ENCODE measurements around the gene CCDC32. TPM values are rescaled to one million over a fixed set of nuclear protein-coding genes. Genes with fewer than 3 reads are reported as not detected.

The CCDC32 gene
- total and polyA plus RNA-seq, 2 of the 13 experiments (the other 11 are each of a cell fraction or from before 2014, with no cell fraction given) = 10.8 to 23.2 TPM

DNA sequence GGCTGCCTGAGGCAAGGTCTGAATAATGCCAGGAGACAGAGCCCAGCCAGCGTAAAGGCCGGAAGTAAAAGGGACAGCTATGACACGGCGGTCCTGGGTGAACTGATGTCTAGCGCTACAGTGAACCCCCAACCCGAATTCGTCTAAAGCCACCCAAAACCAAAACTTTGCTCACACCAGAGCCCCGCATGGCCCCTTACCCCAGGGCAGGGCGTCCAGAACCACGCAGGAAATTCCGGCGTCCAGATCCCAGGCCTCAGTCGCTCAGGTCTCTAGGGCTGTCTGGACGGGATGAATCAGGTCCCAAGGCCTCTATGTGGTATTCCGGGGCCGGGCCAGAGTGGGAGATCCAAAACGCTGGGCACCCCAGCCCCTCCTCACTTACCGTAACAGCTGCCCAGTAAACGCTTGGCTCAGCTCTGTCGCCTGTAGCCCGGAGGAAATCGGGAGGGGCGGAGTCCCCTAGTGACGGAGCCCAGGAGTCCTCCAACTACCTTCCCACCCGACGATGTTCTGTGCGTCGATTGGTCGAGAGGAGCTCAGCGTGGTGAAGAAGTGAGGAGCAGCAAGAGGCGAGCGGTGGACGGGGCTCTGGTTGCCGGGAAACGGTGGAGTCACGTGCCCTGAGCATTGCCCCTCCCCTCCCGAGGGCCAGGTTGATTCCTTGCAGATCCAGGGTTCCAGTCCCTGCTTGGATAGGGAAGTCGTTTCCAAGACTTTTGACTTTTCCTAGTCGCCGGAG is at the start of gene CCDC32 (continued):
- TF ChIP-seq, protein P1, sequence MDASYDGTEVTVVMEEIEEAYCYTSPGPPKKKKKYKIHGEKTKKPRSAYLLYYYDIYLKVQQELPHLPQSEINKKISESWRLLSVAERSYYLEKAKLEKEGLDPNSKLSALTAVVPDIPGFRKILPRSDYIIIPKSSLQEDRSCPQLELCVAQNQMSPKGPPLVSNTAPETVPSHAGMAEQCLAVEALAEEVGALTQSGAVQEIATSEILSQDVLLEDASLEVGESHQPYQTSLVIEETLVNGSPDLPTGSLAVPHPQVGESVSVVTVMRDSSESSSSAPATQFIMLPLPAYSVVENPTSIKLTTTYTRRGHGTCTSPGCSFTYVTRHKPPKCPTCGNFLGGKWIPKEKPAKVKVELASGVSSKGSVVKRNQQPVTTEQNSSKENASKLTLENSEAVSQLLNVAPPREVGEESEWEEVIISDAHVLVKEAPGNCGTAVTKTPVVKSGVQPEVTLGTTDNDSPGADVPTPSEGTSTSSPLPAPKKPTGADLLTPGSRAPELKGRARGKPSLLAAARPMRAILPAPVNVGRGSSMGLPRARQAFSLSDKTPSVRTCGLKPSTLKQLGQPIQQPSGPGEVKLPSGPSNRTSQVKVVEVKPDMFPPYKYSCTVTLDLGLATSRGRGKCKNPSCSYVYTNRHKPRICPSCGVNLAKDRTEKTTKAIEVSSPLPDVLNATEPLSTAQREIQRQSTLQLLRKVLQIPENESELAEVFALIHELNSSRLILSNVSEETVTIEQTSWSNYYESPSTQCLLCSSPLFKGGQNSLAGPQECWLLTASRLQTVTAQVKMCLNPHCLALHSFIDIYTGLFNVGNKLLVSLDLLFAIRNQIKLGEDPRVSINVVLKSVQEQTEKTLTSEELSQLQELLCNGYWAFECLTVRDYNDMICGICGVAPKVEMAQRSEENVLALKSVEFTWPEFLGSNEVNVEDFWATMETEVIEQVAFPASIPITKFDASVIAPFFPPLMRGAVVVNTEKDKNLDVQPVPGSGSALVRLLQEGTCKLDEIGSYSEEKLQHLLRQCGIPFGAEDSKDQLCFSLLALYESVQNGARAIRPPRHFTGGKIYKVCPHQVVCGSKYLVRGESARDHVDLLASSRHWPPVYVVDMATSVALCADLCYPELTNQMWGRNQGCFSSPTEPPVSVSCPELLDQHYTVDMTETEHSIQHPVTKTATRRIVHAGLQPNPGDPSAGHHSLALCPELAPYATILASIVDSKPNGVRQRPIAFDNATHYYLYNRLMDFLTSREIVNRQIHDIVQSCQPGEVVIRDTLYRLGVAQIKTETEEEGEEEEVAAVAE (CRISPR knock-in tag; IDR thresholded peaks at IDR 0.05; ENCODE audit: borderline replicate concordance) = peak; percentile 94
- no peak for TF ChIP-seq ZNF652 (CRISPR knock-in tag; IDR thresholded peaks at IDR 0.05; ENCODE audit: borderline replicate concordance, low read depth)
- peak; percentile 97 for TF ChIP-seq BHLHE40 (IDR thresholded peaks at IDR 0.05; ENCODE audit: low read length)
- TF ChIP-seq SSRP1 (CRISPR knock-in tag; IDR thresholded peaks at IDR 0.05) = no peak
- peak; percentile 46; the same call in 1 of the 2 replicates for TF ChIP-seq ZNF788 (CRISPR knock-in tag; IDR thresholded peaks at IDR 0.05; ENCODE audit: borderline replicate concordance)
- peak; percentile 87; the same call in 1 of the 2 replicates for TF ChIP-seq KDM5B (CRISPR knock-in tag; IDR thresholded peaks at IDR 0.05; ENCODE audit: borderline replicate concordance)
- TF ChIP-seq SRSF9 (IDR thresholded peaks at IDR 0.05; ENCODE audit: borderline replicate concordance, insufficient read depth, low read depth, low read length, poor library complexity, severe bottlenecking) = no peak
- TF ChIP-seq ZNF501 (CRISPR knock-in tag; IDR thresholded peaks at IDR 0.05) = peak; percentile 95
- TF ChIP-seq, protein P2, sequence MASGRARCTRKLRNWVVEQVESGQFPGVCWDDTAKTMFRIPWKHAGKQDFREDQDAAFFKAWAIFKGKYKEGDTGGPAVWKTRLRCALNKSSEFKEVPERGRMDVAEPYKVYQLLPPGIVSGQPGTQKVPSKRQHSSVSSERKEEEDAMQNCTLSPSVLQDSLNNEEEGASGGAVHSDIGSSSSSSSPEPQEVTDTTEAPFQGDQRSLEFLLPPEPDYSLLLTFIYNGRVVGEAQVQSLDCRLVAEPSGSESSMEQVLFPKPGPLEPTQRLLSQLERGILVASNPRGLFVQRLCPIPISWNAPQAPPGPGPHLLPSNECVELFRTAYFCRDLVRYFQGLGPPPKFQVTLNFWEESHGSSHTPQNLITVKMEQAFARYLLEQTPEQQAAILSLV (CRISPR knock-in tag; IDR thresholded peaks at IDR 0.05; ENCODE audit: borderline replicate concordance) = no peak
- no peak for TF ChIP-seq ZNF547 (CRISPR knock-in tag; IDR thresholded peaks at IDR 0.05)
- no peak for TF ChIP-seq NFIC (IDR thresholded peaks at IDR 0.05; ENCODE audit: low read length)
- no peak for TF ChIP-seq GABPA (IDR thresholded peaks at IDR 0.05; ENCODE audit: low read depth, low read length)
- TF ChIP-seq GABPA (CRISPR knock-in tag; IDR thresholded peaks at IDR 0.05; ENCODE audit: low read depth) = peak; percentile 11; the same call in 1 of the 2 replicates
- TF ChIP-seq ZNF782 (CRISPR knock-in tag; IDR thresholded peaks at IDR 0.05; ENCODE audit: borderline replicate concordance) = 0 out of 2 replicates have a peak, but pooled peaks have one; percentile 46
- no peak; the same call in 1 of the 2 replicates for TF ChIP-seq ZKSCAN5 (CRISPR knock-in tag; IDR thresholded peaks at IDR 0.05)
- TF ChIP-seq CBFB (CRISPR knock-in tag; IDR thresholded peaks at IDR 0.05) = no peak
- TF ChIP-seq, protein P3, sequence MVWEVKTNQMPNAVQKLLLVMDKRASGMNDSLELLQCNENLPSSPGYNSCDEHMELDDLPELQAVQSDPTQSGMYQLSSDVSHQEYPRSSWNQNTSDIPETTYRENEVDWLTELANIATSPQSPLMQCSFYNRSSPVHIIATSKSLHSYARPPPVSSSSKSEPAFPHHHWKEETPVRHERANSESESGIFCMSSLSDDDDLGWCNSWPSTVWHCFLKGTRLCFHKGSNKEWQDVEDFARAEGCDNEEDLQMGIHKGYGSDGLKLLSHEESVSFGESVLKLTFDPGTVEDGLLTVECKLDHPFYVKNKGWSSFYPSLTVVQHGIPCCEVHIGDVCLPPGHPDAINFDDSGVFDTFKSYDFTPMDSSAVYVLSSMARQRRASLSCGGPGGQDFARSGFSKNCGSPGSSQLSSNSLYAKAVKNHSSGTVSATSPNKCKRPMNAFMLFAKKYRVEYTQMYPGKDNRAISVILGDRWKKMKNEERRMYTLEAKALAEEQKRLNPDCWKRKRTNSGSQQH (CRISPR knock-in tag; IDR thresholded peaks at IDR 0.05; ENCODE audit: low read depth) = peak; percentile 51; the same call in 1 of the 2 replicates
- TF ChIP-seq, protein P4, sequence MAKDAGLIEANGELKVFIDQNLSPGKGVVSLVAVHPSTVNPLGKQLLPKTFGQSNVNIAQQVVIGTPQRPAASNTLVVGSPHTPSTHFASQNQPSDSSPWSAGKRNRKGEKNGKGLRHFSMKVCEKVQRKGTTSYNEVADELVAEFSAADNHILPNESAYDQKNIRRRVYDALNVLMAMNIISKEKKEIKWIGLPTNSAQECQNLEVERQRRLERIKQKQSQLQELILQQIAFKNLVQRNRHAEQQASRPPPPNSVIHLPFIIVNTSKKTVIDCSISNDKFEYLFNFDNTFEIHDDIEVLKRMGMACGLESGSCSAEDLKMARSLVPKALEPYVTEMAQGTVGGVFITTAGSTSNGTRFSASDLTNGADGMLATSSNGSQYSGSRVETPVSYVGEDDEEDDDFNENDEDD (CRISPR knock-in tag; IDR thresholded peaks at IDR 0.05; ENCODE audit: borderline replicate concordance) = peak; percentile 54; the same call in 1 of the 2 replicates
- TF ChIP-seq HOXA5 (CRISPR knock-in tag; IDR thresholded peaks at IDR 0.05) = peak; percentile 54; the same call in 1 of the 2 replicates
- TF ChIP-seq SMAD3 (CRISPR knock-in tag; IDR thresholded peaks at IDR 0.05) = no peak
- no peak; the same call in 1 of the 2 replicates for TF ChIP-seq MEF2D (CRISPR knock-in tag; IDR thresholded peaks at IDR 0.05)
- no peak for TF ChIP-seq NFE2L1 (CRISPR knock-in tag; IDR thresholded peaks at IDR 0.05; ENCODE audit: borderline replicate concordance)
- no peak for TF ChIP-seq RORA (CRISPR knock-in tag; IDR thresholded peaks at IDR 0.05)
